ENCODE data around the gene WNK1.

GRCh38 chr12:915090-915489, 162.7 kb downstream of the WNK1 start:
- TF ChIP-seq POLR2A (IDR thresholded peaks at IDR 0.05; ENCODE audit: low read depth, low read length) = no peak
- no peak for TF ChIP-seq POLR2AphosphoS5 (IDR thresholded peaks at IDR 0.05; ENCODE audit: low read depth, low read length)
